ENCODE data around the gene PLPPR3. TPM values are rescaled to one million over a fixed set of nuclear protein-coding genes. Genes with fewer than 3 reads are reported as not detected.
"Not testable (repeated sequence)": the region's sequence is repeated elsewhere in the genome, so short reads cannot be mapped to it uniquely, and the experiment has no call there.

PLPPR3 gene
- total RNA-seq, 4 donors from 2014 or later = not detected

- DNase-seq = no peak
- H3K9me3 ChIP-seq = no peaks in the 10 kb centered on the region
- peaks cover 0 to 11% (median 6%) of the 10 kb centered on the region in 4 donors for H3K4me1 ChIP-seq
- no peak overlapping the region for H3K4me3 ChIP-seq
- TF ChIP-seq CTCF (IDR thresholded peaks at IDR 0.05) (no peak), POLR2A (IDR thresholded peaks at IDR 0.05) (no peak)
- H3K36me3 ChIP-seq = no peaks in the 10 kb centered on the region
- no peak overlapping the region for H3K27ac ChIP-seq
- peaks cover 0 to 22% of the 10 kb centered on the region in 2 donors for H3K27me3 ChIP-seq
These were observed 24.2 kb upstream of the PLPPR3 start for GRCh38 chr19:845707-846521.

- DNase-seq = no peak
- Histone ChIP-seq H3K27ac (no peak overlapping the region), H3K4me3 (no peak overlapping the region), H3K9me3 (no peaks in the 10 kb centered on the region), H3K27me3 (peaks cover 0 to 22% of the 10 kb centered on the region in 2 donors), H3K36me3 (no peaks in the 10 kb centered on the region), H3K4me1 (peaks cover 0 to 11% (median 6%) of the 10 kb centered on the region in 4 donors)
- TF ChIP-seq CTCF (IDR thresholded peaks at IDR 0.05) (no peak), POLR2A (IDR thresholded peaks at IDR 0.05) (no peak)
These were observed 22.8 kb upstream of the PLPPR3 start for GRCh38 chr19:844546-844971.

GRCh38 chr19:843836-844545 lies 22.2 kb upstream of the PLPPR3 start:
- DNase-seq = no peak
- Histone ChIP-seq H3K27me3 (peaks cover 0 to 22% of the 10 kb centered on the region in 2 donors), H3K36me3 (no peaks in the 10 kb centered on the region), H3K27ac (no peak overlapping the region), H3K4me3 (peak overlapping the region in 2 of 4 donors; percentile 22 to 24), H3K9me3 (no peaks in the 10 kb centered on the region), H3K4me1 (peaks cover 0 to 11% (median 6%) of the 10 kb centered on the region in 4 donors)
- no peak for TF ChIP-seq CTCF (IDR thresholded peaks at IDR 0.05)
- TF ChIP-seq POLR2A (IDR thresholded peaks at IDR 0.05) = no peak

GRCh38 chr19:843180-843835 lies 21.6 kb upstream of the PLPPR3 start:
- peak in 1 of 3 donors; percentile 50 for DNase-seq
- peak overlapping the region in 2 of 4 donors; percentile 22 to 24 for H3K4me3 ChIP-seq
- peaks cover 0 to 22% of the 10 kb centered on the region in 2 donors for H3K27me3 ChIP-seq

GRCh38 chr19:842802-843179 lies 21.0 kb upstream of the PLPPR3 start:
- not testable (repeated sequence) for DNase-seq, H3K27ac ChIP-seq, H3K9me3 ChIP-seq, H3K36me3 ChIP-seq, H3K4me3 ChIP-seq
- Histone ChIP-seq H3K4me1 (peaks cover 0 to 11% (median 6%) of the 10 kb centered on the region in 4 donors), H3K27me3 (peaks cover 0 to 22% of the 10 kb centered on the region in 2 donors)

More at GRCh38 chr19:843180-843835, 21.6 kb upstream of the PLPPR3 start:
- H3K36me3 ChIP-seq = no peaks in the 10 kb centered on the region
- TF ChIP-seq POLR2A (IDR thresholded peaks at IDR 0.05) (no peak), CTCF (IDR thresholded peaks at IDR 0.05) (no peak)
- H3K27ac ChIP-seq = no peak overlapping the region
- peaks cover 0 to 11% (median 6%) of the 10 kb centered on the region in 4 donors for H3K4me1 ChIP-seq
- H3K9me3 ChIP-seq = no peaks in the 10 kb centered on the region

All from Peyer's patch (tissue), 4 donors.